ENCODE results near the gene ALKBH1. TPM values are rescaled to one million over a fixed set of nuclear protein-coding genes. Genes with fewer than 3 reads are reported as not detected.
A peak's percentile ranks its signal among the peaks of the same experiment; 100 is the strongest.

ALKBH1 gene
- total and polyA plus RNA-seq, 9 of the 15 experiments (the other 6 are each of a cell fraction or from before 2014, with no cell fraction given) = 5.3 to 19.4 (median 10.7) TPM

DNA sequence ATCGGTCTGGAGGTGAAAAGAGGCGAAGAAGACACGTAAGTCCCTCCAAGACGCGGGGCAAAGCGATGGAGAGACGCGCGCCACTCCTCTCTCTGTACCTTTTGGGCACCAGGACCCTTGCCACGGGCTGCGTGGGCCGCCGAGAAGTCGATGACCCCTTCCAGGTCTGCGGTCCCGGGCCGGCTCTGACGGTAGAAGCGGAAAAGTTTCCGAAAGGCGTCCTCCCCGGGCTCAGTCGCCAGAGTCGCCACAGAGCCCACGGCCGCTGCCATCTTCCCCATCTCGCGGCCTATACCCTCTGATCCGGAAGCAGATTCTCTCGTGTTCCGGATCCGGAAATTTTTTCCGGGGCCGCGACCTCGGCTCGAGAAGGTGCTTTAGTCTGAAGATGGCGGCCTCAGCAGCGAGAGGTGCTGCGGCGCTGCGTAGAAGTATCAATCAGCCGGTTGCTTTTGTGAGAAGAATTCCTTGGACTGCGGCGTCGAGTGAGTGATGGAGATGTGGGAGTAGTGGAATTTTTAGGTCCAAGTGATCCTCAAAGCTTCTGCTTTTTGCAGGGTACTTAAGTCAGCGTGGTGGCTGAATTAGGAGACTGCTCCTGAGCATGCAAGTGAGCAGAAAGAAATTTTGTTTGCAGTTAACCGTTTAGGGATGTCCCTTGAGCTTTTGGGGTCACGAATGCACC lies at the start of gene ALKBH1, which contains the start of gene SLIRP (continued):
- TF ChIP-seq, protein P1, sequence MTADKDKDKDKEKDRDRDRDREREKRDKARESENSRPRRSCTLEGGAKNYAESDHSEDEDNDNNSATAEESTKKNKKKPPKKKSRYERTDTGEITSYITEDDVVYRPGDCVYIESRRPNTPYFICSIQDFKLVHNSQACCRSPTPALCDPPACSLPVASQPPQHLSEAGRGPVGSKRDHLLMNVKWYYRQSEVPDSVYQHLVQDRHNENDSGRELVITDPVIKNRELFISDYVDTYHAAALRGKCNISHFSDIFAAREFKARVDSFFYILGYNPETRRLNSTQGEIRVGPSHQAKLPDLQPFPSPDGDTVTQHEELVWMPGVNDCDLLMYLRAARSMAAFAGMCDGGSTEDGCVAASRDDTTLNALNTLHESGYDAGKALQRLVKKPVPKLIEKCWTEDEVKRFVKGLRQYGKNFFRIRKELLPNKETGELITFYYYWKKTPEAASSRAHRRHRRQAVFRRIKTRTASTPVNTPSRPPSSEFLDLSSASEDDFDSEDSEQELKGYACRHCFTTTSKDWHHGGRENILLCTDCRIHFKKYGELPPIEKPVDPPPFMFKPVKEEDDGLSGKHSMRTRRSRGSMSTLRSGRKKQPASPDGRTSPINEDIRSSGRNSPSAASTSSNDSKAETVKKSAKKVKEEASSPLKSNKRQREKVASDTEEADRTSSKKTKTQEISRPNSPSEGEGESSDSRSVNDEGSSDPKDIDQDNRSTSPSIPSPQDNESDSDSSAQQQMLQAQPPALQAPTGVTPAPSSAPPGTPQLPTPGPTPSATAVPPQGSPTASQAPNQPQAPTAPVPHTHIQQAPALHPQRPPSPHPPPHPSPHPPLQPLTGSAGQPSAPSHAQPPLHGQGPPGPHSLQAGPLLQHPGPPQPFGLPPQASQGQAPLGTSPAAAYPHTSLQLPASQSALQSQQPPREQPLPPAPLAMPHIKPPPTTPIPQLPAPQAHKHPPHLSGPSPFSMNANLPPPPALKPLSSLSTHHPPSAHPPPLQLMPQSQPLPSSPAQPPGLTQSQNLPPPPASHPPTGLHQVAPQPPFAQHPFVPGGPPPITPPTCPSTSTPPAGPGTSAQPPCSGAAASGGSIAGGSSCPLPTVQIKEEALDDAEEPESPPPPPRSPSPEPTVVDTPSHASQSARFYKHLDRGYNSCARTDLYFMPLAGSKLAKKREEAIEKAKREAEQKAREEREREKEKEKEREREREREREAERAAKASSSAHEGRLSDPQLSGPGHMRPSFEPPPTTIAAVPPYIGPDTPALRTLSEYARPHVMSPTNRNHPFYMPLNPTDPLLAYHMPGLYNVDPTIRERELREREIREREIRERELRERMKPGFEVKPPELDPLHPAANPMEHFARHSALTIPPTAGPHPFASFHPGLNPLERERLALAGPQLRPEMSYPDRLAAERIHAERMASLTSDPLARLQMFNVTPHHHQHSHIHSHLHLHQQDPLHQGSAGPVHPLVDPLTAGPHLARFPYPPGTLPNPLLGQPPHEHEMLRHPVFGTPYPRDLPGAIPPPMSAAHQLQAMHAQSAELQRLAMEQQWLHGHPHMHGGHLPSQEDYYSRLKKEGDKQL (CRISPR knock-in tag; IDR thresholded peaks at IDR 0.05; ENCODE audit: borderline replicate concordance) = no peak
- TF ChIP-seq ZZZ3 (IDR thresholded peaks at IDR 0.05) = no peak
- TF ChIP-seq SIX5 (IDR thresholded peaks at IDR 0.05; ENCODE audit: borderline replicate concordance in 1 of 2, insufficient read depth in 1 of 2, low read depth in 1 of 2, low read length in 2 of 2) = peak in 1 of 2 experiments; percentile 48; a peak in 1 of 4 replicates
- TF ChIP-seq HNRNPH1 (optimal IDR thresholded peaks at IDR 0.05; ENCODE audit: low read depth, low read length) = no peak
- TF ChIP-seq, protein P2, sequence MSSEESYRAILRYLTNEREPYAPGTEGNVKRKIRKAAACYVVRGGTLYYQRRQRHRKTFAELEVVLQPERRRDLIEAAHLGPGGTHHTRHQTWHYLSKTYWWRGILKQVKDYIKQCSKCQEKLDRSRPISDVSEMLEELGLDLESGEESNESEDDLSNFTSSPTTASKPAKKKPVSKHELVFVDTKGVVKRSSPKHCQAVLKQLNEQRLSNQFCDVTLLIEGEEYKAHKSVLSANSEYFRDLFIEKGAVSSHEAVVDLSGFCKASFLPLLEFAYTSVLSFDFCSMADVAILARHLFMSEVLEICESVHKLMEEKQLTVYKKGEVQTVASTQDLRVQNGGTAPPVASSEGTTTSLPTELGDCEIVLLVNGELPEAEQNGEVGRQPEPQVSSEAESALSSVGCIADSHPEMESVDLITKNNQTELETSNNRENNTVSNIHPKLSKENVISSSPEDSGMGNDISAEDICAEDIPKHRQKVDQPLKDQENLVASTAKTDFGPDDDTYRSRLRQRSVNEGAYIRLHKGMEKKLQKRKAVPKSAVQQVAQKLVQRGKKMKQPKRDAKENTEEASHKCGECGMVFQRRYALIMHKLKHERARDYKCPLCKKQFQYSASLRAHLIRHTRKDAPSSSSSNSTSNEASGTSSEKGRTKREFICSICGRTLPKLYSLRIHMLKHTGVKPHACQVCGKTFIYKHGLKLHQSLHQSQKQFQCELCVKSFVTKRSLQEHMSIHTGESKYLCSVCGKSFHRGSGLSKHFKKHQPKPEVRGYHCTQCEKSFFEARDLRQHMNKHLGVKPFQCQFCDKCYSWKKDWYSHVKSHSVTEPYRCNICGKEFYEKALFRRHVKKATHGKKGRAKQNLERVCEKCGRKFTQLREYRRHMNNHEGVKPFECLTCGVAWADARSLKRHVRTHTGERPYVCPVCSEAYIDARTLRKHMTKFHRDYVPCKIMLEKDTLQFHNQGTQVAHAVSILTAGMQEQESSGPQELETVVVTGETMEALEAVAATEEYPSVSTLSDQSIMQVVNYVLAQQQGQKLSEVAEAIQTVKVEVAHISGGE (CRISPR knock-in tag; IDR thresholded peaks at IDR 0.05) = peak in 1 of 3 experiments; percentile 64; a peak in 2 of 6 replicates
- no peak for TF ChIP-seq ZBTB8A (IDR thresholded peaks at IDR 0.05; ENCODE audit: partially characterized antibody)
- TF ChIP-seq, protein P3, sequence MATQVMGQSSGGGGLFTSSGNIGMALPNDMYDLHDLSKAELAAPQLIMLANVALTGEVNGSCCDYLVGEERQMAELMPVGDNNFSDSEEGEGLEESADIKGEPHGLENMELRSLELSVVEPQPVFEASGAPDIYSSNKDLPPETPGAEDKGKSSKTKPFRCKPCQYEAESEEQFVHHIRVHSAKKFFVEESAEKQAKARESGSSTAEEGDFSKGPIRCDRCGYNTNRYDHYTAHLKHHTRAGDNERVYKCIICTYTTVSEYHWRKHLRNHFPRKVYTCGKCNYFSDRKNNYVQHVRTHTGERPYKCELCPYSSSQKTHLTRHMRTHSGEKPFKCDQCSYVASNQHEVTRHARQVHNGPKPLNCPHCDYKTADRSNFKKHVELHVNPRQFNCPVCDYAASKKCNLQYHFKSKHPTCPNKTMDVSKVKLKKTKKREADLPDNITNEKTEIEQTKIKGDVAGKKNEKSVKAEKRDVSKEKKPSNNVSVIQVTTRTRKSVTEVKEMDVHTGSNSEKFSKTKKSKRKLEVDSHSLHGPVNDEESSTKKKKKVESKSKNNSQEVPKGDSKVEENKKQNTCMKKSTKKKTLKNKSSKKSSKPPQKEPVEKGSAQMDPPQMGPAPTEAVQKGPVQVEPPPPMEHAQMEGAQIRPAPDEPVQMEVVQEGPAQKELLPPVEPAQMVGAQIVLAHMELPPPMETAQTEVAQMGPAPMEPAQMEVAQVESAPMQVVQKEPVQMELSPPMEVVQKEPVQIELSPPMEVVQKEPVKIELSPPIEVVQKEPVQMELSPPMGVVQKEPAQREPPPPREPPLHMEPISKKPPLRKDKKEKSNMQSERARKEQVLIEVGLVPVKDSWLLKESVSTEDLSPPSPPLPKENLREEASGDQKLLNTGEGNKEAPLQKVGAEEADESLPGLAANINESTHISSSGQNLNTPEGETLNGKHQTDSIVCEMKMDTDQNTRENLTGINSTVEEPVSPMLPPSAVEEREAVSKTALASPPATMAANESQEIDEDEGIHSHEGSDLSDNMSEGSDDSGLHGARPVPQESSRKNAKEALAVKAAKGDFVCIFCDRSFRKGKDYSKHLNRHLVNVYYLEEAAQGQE (IDR thresholded peaks at IDR 0.05; ENCODE audit: borderline replicate concordance) = no peak
- TF ChIP-seq, protein P3 (CRISPR knock-in tag; IDR thresholded peaks at IDR 0.05; ENCODE audit: low read depth) = no peak

Data from K562 (cell line).